Measurements from ENCODE around the gene ALAD. TPM values are rescaled to one million over a fixed set of nuclear protein-coding genes. Genes with fewer than 3 reads are reported as not detected.

Gene ALAD
- total and polyA plus RNA-seq, 2 of the 13 experiments (the other 11 are each of a cell fraction or from before 2014, with no cell fraction given), result 21.8 to 30.1 TPM

DNA sequence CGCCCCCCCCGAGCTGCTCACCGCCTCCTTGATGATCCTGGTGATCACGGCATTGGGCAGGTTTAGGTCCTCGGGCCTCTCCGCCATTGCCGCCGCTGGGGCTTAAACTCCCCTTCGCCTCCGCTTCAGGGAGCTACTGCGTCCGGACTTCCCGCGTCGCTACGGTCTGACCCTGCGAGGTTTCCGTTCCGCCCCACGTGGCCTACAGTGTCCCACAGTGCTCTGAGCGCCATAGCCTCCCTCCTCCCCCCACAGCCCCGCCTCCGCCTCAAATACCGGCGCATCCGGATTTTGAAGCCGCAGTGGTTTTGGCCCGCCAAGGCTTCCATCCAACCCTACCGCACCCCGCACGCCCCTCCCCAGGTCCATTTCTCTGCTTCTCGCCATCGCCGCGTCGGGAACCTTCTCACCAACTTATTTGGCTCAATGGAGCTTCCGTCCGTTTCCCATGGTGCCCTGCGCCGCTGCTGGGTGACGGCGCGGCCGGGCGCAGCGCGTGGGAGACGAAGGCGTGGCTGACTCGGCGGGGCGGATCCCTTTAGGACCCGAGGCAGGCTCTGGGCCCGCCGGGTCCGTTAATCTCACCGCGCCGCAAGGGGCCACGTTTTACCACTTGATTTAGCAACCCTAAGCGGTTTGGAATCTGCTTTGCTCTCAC, 9.3 kb upstream of the ALAD start, which contains the start of the genes C9orf43 and POLE3 (continued):
- TF ChIP-seq, protein P1, sequence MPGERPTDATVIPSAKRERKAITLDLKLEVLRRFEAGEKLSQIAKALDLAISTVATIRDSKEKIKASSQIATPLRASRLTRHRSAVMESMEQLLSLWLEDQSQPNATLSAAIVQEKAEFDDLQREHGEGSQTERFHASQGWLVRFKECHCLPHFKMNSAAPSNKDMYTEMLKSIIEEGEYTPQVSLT (CRISPR knock-in tag; IDR thresholded peaks at IDR 0.05; ENCODE audit: borderline replicate concordance, low read depth), result peak; percentile 96; the same call in 1 of the 2 replicates
- TF ChIP-seq HNRNPK (IDR thresholded peaks at IDR 0.05; ENCODE audit: low read depth, low read length, poor library complexity, severe bottlenecking), result no peak
- TF ChIP-seq ZBTB7B (CRISPR knock-in tag; IDR thresholded peaks at IDR 0.05), result peak; percentile 35; the same call in 1 of the 2 replicates
- 0 out of 2 replicates have a peak, but pooled peaks have one; percentile 40 for TF ChIP-seq RFX5 (IDR thresholded peaks at IDR 0.05; ENCODE audit: low read depth, low read length)
- TF ChIP-seq, protein P2, sequence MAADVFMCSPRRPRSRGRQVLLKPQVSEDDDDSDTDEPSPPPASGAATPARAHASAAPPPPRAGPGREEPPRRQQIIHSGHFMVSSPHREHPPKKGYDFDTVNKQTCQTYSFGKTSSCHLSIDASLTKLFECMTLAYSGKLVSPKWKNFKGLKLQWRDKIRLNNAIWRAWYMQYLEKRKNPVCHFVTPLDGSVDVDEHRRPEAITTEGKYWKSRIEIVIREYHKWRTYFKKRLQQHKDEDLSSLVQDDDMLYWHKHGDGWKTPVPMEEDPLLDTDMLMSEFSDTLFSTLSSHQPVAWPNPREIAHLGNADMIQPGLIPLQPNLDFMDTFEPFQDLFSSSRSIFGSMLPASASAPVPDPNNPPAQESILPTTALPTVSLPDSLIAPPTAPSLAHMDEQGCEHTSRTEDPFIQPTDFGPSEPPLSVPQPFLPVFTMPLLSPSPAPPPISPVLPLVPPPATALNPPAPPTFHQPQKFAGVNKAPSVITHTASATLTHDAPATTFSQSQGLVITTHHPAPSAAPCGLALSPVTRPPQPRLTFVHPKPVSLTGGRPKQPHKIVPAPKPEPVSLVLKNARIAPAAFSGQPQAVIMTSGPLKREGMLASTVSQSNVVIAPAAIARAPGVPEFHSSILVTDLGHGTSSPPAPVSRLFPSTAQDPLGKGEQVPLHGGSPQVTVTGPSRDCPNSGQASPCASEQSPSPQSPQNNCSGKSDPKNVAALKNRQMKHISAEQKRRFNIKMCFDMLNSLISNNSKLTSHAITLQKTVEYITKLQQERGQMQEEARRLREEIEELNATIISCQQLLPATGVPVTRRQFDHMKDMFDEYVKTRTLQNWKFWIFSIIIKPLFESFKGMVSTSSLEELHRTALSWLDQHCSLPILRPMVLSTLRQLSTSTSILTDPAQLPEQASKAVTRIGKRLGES (CRISPR knock-in tag; IDR thresholded peaks at IDR 0.05; ENCODE audit: borderline replicate concordance), result no peak; the same call in 1 of the 2 replicates
- TF ChIP-seq ZNF30 (CRISPR knock-in tag; IDR thresholded peaks at IDR 0.05), result 0 out of 2 replicates have a peak, but pooled peaks have one; percentile 40
- TF ChIP-seq, protein P3, sequence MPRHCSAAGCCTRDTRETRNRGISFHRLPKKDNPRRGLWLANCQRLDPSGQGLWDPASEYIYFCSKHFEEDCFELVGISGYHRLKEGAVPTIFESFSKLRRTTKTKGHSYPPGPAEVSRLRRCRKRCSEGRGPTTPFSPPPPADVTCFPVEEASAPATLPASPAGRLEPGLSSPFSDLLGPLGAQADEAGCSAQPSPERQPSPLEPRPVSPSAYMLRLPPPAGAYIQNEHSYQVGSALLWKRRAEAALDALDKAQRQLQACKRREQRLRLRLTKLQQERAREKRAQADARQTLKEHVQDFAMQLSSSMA (CRISPR knock-in tag; IDR thresholded peaks at IDR 0.05), result 0 out of 2 replicates have a peak, but pooled peaks have one; percentile 30
- peak; percentile 96 for TF ChIP-seq TARDBP (CRISPR knock-in tag; IDR thresholded peaks at IDR 0.05)
- TF ChIP-seq ZNF780A (CRISPR knock-in tag; IDR thresholded peaks at IDR 0.05), result peak; percentile 55
- TF ChIP-seq NR2F1 (CRISPR knock-in tag; IDR thresholded peaks at IDR 0.05), result no peak
- TF ChIP-seq NONO (IDR thresholded peaks at IDR 0.05), result no peak
- peak; percentile 98 for TF ChIP-seq NONO (CRISPR knock-in tag; conservative IDR thresholded peaks at IDR 0.05)
- TF ChIP-seq CBX1 (IDR thresholded peaks at IDR 0.05; ENCODE audit: low read depth), result peak; percentile 62
- TF ChIP-seq, protein P4, sequence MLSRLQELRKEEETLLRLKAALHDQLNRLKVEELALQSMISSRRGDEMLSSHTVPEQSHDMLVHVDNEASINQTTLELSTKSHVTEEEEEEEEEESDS (CRISPR knock-in tag; IDR thresholded peaks at IDR 0.05; ENCODE audit: borderline replicate concordance), result peak; percentile 87
- TF ChIP-seq, protein P5, sequence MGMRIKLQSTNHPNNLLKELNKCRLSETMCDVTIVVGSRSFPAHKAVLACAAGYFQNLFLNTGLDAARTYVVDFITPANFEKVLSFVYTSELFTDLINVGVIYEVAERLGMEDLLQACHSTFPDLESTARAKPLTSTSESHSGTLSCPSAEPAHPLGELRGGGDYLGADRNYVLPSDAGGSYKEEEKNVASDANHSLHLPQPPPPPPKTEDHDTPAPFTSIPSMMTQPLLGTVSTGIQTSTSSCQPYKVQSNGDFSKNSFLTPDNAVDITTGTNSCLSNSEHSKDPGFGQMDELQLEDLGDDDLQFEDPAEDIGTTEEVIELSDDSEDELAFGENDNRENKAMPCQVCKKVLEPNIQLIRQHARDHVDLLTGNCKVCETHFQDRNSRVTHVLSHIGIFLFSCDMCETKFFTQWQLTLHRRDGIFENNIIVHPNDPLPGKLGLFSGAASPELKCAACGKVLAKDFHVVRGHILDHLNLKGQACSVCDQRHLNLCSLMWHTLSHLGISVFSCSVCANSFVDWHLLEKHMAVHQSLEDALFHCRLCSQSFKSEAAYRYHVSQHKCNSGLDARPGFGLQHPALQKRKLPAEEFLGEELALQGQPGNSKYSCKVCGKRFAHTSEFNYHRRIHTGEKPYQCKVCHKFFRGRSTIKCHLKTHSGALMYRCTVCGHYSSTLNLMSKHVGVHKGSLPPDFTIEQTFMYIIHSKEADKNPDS (CRISPR knock-in tag; IDR thresholded peaks at IDR 0.05), result peak; percentile 80; the same call in 1 of the 2 replicates
- peak; percentile 35; the same call in 1 of the 2 replicates for TF ChIP-seq KDM6A (CRISPR knock-in tag; IDR thresholded peaks at IDR 0.05; ENCODE audit: low read depth)
- no peak for TF ChIP-seq NFE2 (CRISPR knock-in tag; IDR thresholded peaks at IDR 0.05)
- peak; percentile 70; the same call in 1 of the 2 replicates for TF ChIP-seq SALL2 (CRISPR knock-in tag; IDR thresholded peaks at IDR 0.05)
- peak; percentile 73 for TF ChIP-seq TGIF2 (CRISPR knock-in tag; IDR thresholded peaks at IDR 0.05)
- TF ChIP-seq MBNL3 (CRISPR knock-in tag; conservative IDR thresholded peaks at IDR 0.05), result no peak
- TF ChIP-seq, protein P6, sequence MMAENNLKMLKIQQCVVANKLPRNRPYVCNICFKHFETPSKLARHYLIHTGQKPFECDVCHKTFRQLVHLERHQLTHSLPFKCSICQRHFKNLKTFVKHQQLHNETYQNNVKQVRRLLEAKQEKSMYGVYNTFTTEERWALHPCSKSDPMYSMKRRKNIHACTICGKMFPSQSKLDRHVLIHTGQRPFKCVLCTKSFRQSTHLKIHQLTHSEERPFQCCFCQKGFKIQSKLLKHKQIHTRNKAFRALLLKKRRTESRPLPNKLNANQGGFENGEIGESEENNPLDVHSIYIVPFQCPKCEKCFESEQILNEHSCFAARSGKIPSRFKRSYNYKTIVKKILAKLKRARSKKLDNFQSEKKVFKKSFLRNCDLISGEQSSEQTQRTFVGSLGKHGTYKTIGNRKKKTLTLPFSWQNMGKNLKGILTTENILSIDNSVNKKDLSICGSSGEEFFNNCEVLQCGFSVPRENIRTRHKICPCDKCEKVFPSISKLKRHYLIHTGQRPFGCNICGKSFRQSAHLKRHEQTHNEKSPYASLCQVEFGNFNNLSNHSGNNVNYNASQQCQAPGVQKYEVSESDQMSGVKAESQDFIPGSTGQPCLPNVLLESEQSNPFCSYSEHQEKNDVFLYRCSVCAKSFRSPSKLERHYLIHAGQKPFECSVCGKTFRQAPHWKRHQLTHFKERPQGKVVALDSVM (CRISPR knock-in tag; IDR thresholded peaks at IDR 0.05), result peak; percentile 68; the same call in 1 of the 2 replicates

All from HepG2 (cell line).